Progenitor cell of endocrine pancreas (in vitro differentiated cells): Measurements from ENCODE around the gene ZFPM1. TPM values are rescaled to one million over a fixed set of nuclear protein-coding genes. Genes with fewer than 3 reads are reported as not detected.
A peak's percentile ranks its signal among the peaks of the same experiment; 100 is the strongest.

Source experiments
- DNase-seq: peaks from one replicate; pipeline ENCODE4 v3.0.0; 2021; ENCODE audit warnings: low spot score; ENCODE audit not compliant: unreplicated experiment
- H3K27ac Mint-ChIP-seq: 2 replicates; pipeline ENCODE4 v1.8.0; 2021; ENCODE audit warnings: mild to moderate bottlenecking, moderate library complexity, mixed read lengths
- H3K27me3 Mint-ChIP-seq: 2 replicates; pipeline ENCODE4 v1.8.0; 2021; ENCODE audit warnings: mixed read lengths
- H3K36me3 Mint-ChIP-seq: 2 replicates; pipeline ENCODE4 v1.8.0; 2022; ENCODE audit warnings: mixed read lengths; ENCODE audit not compliant: insufficient read depth
- H3K4me1 Mint-ChIP-seq: 2 replicates; pipeline ENCODE4 v1.8.0; 2021; ENCODE audit warnings: low read depth, mixed read lengths
- H3K4me3 Mint-ChIP-seq: 2 replicates; pipeline ENCODE4 v1.8.0; 2021; ENCODE audit warnings: low read depth, mild to moderate bottlenecking, moderate library complexity, mixed read lengths
- H3K9me3 Mint-ChIP-seq: 2 replicates; pipeline ENCODE4 v1.8.0; 2021; ENCODE audit warnings: low read depth, mixed read lengths
- CTCF ChIP-seq: fragments of 200-600 bp; sonication (generic); IDR thresholded peaks from one replicate; pipeline ENCODE4 v1.5.0; 2021; ENCODE audit warnings: antibody characterized with exemption, mild to moderate bottlenecking; ENCODE audit not compliant: unreplicated experiment
- total RNA-seq: library from RNA; stranded (reverse); gene quantifications from 2 replicates; pipeline ENCODE4 v1.2.1, GENCODE V29; 2021

The ZFPM1 gene
- total RNA-seq, 1 donor from 2014 or later: 90.6 TPM

- peaks cover 17% of the 10 kb centered on the region for H3K36me3 Mint-ChIP-seq
- no peaks in the 10 kb centered on the region for H3K27me3 Mint-ChIP-seq
- peak overlapping the region; percentile 64 for H3K27ac Mint-ChIP-seq
- DNase-seq: no peak
- H3K4me1 Mint-ChIP-seq: peaks cover 33% of the 10 kb centered on the region
- no peak overlapping the region for H3K4me3 Mint-ChIP-seq
- TF ChIP-seq CTCF: no peak
- H3K9me3 Mint-ChIP-seq: no peaks in the 10 kb centered on the region
Measured at GRCh38 chr16:88512728-88513696, 59.9 kb downstream of the ZFPM1 start.

- H3K27me3 Mint-ChIP-seq: no peaks in the 10 kb centered on the region
- peaks cover 22% of the 10 kb centered on the region for H3K36me3 Mint-ChIP-seq
- H3K9me3 Mint-ChIP-seq: no peaks in the 10 kb centered on the region
- TF ChIP-seq CTCF: no peak
- peak overlapping the region; percentile 2 for H3K27ac Mint-ChIP-seq
- no peak for DNase-seq
- no peak overlapping the region for H3K4me3 Mint-ChIP-seq
- peaks cover 29% of the 10 kb centered on the region for H3K4me1 Mint-ChIP-seq
Measured at GRCh38 chr16:88514070-88514469, 61.0 kb downstream of the ZFPM1 start.

GRCh38 chr16:88514526-88515232, 61.6 kb downstream of the ZFPM1 start:
- Mint-ChIP-seq H3K27me3 (no peaks in the 10 kb centered on the region), H3K27ac (peak overlapping the region; percentile 41), H3K4me3 (no peak overlapping the region), H3K36me3 (peaks cover 24% of the 10 kb centered on the region), H3K4me1 (peaks cover 23% of the 10 kb centered on the region), H3K9me3 (no peaks in the 10 kb centered on the region)
- no peak for TF ChIP-seq CTCF
- DNase-seq: no peak

GRCh38 chr16:88515371-88515770, 62.3 kb downstream of the ZFPM1 start:
- H3K27ac Mint-ChIP-seq: peak overlapping the region; percentile 49
- no peak overlapping the region for H3K4me3 Mint-ChIP-seq
- H3K36me3 Mint-ChIP-seq: peaks cover 28% of the 10 kb centered on the region
- no peaks in the 10 kb centered on the region for H3K9me3 Mint-ChIP-seq
- no peaks in the 10 kb centered on the region for H3K27me3 Mint-ChIP-seq
- peaks cover 22% of the 10 kb centered on the region for H3K4me1 Mint-ChIP-seq
- no peak for DNase-seq
- TF ChIP-seq CTCF: no peak

GRCh38 chr16:88515925-88516594, 63.0 kb downstream of the ZFPM1 start:
- Mint-ChIP-seq H3K27me3 (no peaks in the 10 kb centered on the region), H3K9me3 (no peaks in the 10 kb centered on the region), H3K4me3 (peak overlapping the region; percentile 58), H3K27ac (peak overlapping the region; percentile 93), H3K4me1 (peaks cover 22% of the 10 kb centered on the region), H3K36me3 (peaks cover 28% of the 10 kb centered on the region)
- DNase-seq: no peak
- TF ChIP-seq CTCF: no peak
